IMR-90 (cell line): ENCODE measurements around the gene LAMA2. TPM values are rescaled to one million over a fixed set of nuclear protein-coding genes. Genes with fewer than 3 reads are reported as not detected.

Experiments
- ATAC-seq: fragments of 200-7000 bp; cut with Tn5 transposase; 2 replicates; pipeline ENCODE4 v1.9.1; 2020; ENCODE audit warnings: low read depth, mild to moderate bottlenecking, moderate library complexity
- BruUV-seq: library from RNA; stranded (reverse); fragments of 400-500 nt; replicated peaks from 2 replicates; lab custom pipeline; 2021; lab: Mats Ljungman, UMichigan
- CTCF ChIA-PET: fragments of 300-600 bp; formaldehyde crosslinking; extraction: SDS; loops from one replicate; lab custom pipeline; 2021; ENCODE audit warnings: antibody characterized with exemption; lab: Yijun Ruan, JAX
- POLR2A ChIA-PET: fragments of 300-600 bp; sonication (Branson Sonifier 250); formaldehyde crosslinking; loops from one replicate; lab custom pipeline; 2022; ENCODE audit warnings: antibody characterized with exemption; ENCODE audit not compliant: unreplicated experiment; lab: Charles Lee
- DNase-seq: peaks from one replicate; pipeline ENCODE4 v3.0.0; 2013
- H2AFZ ChIP-seq: replicated peaks from 2 replicates; pipeline ENCODE3; 2013; ENCODE audit warnings: low read length, mild to moderate bottlenecking; ENCODE audit not compliant: poor library complexity
- H2AK5ac ChIP-seq: 2 replicates; pipeline ENCODE4 v1.6.1; 2013; ENCODE audit warnings: low read depth, low read length, inconsistent platforms
- H2AK9ac ChIP-seq: replicated peaks from 2 replicates; pipeline ENCODE3; 2013; ENCODE audit warnings: mild to moderate bottlenecking, low read depth, low read length, moderate library complexity; ENCODE audit not compliant: poor library complexity
- H2BK120ac ChIP-seq: 2 replicates; pipeline ENCODE4 v1.6.1; 2013; ENCODE audit warnings: low read depth, low read length, inconsistent platforms
- H2BK15ac ChIP-seq: 3 replicates; pipeline ENCODE4 v1.6.1; 2013; ENCODE audit warnings: low read depth, low read length, inconsistent platforms
- H2BK20ac ChIP-seq: 2 replicates; pipeline ENCODE4 v1.6.1; 2013; ENCODE audit warnings: low read depth, mild to moderate bottlenecking, inconsistent platforms, low read length, moderate library complexity
- H2BK5ac ChIP-seq: 2 replicates; pipeline ENCODE4 v1.6.1; 2013; ENCODE audit warnings: mild to moderate bottlenecking, low read depth, low read length, inconsistent platforms; ENCODE audit not compliant: poor library complexity, severe bottlenecking
- H3K14ac ChIP-seq: replicated peaks from 2 replicates; pipeline ENCODE4 v1.6.1; 2013; ENCODE audit warnings: low read depth, low read length, inconsistent platforms
- H3K18ac ChIP-seq: 2 replicates; pipeline ENCODE4 v1.6.1; 2013; ENCODE audit warnings: low read depth, low read length, control low read depth
- H3K23ac ChIP-seq: 2 replicates; pipeline ENCODE4 v1.6.1; 2013; ENCODE audit warnings: low read depth, low read length, inconsistent platforms
- H3K27ac ChIP-seq: 2 replicates; pipeline ENCODE4 v1.5.1; 2013; ENCODE audit warnings: mild to moderate bottlenecking, control low read depth, low read length; ENCODE audit not compliant: insufficient read depth
- H3K27me3 ChIP-seq: 2 replicates; pipeline ENCODE4 v1.6.1; 2013; ENCODE audit warnings: low read length; ENCODE audit not compliant: control insufficient read depth, insufficient read depth
- H3K36me3 ChIP-seq: 2 replicates; pipeline ENCODE4 v1.6.1; 2013; ENCODE audit warnings: low read length, mixed read lengths; ENCODE audit not compliant: control insufficient read depth, insufficient read depth
- H3K4ac ChIP-seq: 2 replicates; pipeline ENCODE4 v1.6.1; 2013; ENCODE audit warnings: low read depth, low read length, inconsistent platforms
- H3K4me1 ChIP-seq: 2 replicates; pipeline ENCODE4 v1.6.1; 2013; ENCODE audit warnings: low read length, mixed read lengths; ENCODE audit not compliant: control insufficient read depth, insufficient read depth
- H3K4me2 ChIP-seq: 2 replicates; pipeline ENCODE4 v1.6.1; 2013; ENCODE audit warnings: low read depth, mild to moderate bottlenecking, control low read depth, low read length, moderate library complexity
- H3K4me3 ChIP-seq: 2 replicates; pipeline ENCODE4 v1.5.1; 2013; ENCODE audit warnings: low read depth, mild to moderate bottlenecking, control low read depth, low read length, moderate library complexity; ENCODE audit not compliant: insufficient read depth
- H3K56ac ChIP-seq: 2 replicates; pipeline ENCODE4 v1.6.1; 2013; ENCODE audit warnings: low read length, inconsistent platforms; ENCODE audit not compliant: insufficient read depth; ENCODE audit errors: extremely low read depth
- H3K79me1 ChIP-seq, 2 experiments: 2 replicates each; pipeline ENCODE4 v1.6.1; 2013; ENCODE audit warnings: low read length in 2 of 2, inconsistent platforms in 1 of 2, low read depth in 1 of 2
- H3K9ac ChIP-seq: 2 replicates; pipeline ENCODE4 v1.6.1; 2013; ENCODE audit warnings: low read depth, low read length, control low read depth
- H3K9me1 ChIP-seq: 2 replicates; pipeline ENCODE4 v1.6.1; 2013; ENCODE audit warnings: low read length, inconsistent platforms; ENCODE audit not compliant: insufficient read depth
- H3K9me3 ChIP-seq: 2 replicates; pipeline ENCODE4 v1.6.1; 2013; ENCODE audit warnings: low read length; ENCODE audit not compliant: control insufficient read depth, insufficient read depth
- H4K20me1 ChIP-seq: 2 replicates; pipeline ENCODE4 v1.6.1; 2013; ENCODE audit warnings: low read length, inconsistent platforms; ENCODE audit not compliant: insufficient read depth
- H4K5ac ChIP-seq: 2 replicates; pipeline ENCODE4 v1.6.1; 2013; ENCODE audit warnings: mild to moderate bottlenecking, low read depth, low read length, control low read depth
- H4K8ac ChIP-seq, 2 experiments: 2 replicates each; pipeline ENCODE4 v1.6.1; 2013; ENCODE audit warnings: low read depth in 2 of 2, low read length in 2 of 2, control low read depth in 1 of 2, inconsistent platforms in 1 of 2
- H4K91ac ChIP-seq: 2 replicates; pipeline ENCODE4 v1.6.1; 2013; ENCODE audit warnings: low read depth, low read length, inconsistent platforms; ENCODE audit not compliant: insufficient read depth
- CEBPB ChIP-seq: IDR thresholded peaks from 2 replicates; pipeline ENCODE4 v1.6.1; 2012; ENCODE audit warnings: low read depth, low read length, improper control_type of control experiment
- CHD1 ChIP-seq: IDR thresholded peaks from 2 replicates; pipeline ENCODE4 v1.6.1; 2012; ENCODE audit warnings: low read depth, low read length, improper control_type of control experiment
- FOS ChIP-seq: fragments of 150-350 bp; IDR thresholded peaks from 2 replicates; pipeline ENCODE4 v1.6.1; 2016; ENCODE audit warnings: low read depth, low read length
- MAFK ChIP-seq: IDR thresholded peaks from 2 replicates; pipeline ENCODE4 v1.6.1; 2012; ENCODE audit warnings: low read depth, low read length, improper control_type of control experiment
- MAZ ChIP-seq: IDR thresholded peaks from 2 replicates; pipeline ENCODE4 v1.6.1; 2012; ENCODE audit warnings: low read depth, mild to moderate bottlenecking, low read length, improper control_type of control experiment, moderate library complexity, borderline replicate concordance
- MXI1 ChIP-seq: IDR thresholded peaks from 2 replicates; pipeline ENCODE4 v1.6.1; 2012; ENCODE audit warnings: low read depth, mild to moderate bottlenecking, low read length, moderate library complexity, borderline replicate concordance
- NFE2L2 ChIP-seq: fragments of 150-350 bp; IDR thresholded peaks from 2 replicates; pipeline ENCODE4 v1.6.1; 2016; ENCODE audit warnings: low read depth, mild to moderate bottlenecking, low read length
- POLR2A ChIP-seq: IDR thresholded peaks from 2 replicates; pipeline ENCODE4 v1.6.1; 2012; ENCODE audit warnings: mild to moderate bottlenecking, low read depth, low read length
- RAD21 ChIP-seq: IDR thresholded peaks from 2 replicates; pipeline ENCODE4 v1.6.1; 2012; ENCODE audit warnings: low read length, improper control_type of control experiment
- RCOR1 ChIP-seq: IDR thresholded peaks from 2 replicates; pipeline ENCODE4 v1.6.1; 2012; ENCODE audit warnings: mild to moderate bottlenecking, low read length, improper control_type of control experiment; ENCODE audit not compliant: insufficient replicate concordance
- RFX5 ChIP-seq: IDR thresholded peaks from 2 replicates; pipeline ENCODE4 v1.8.0; 2012; ENCODE audit warnings: low read depth, mild to moderate bottlenecking, low read length, moderate library complexity
- SMC3 ChIP-seq: fragments of 150-350 bp; IDR thresholded peaks from 2 replicates; pipeline ENCODE4 v1.6.1; 2016; ENCODE audit warnings: low read depth, mild to moderate bottlenecking, antibody characterized with exemption, low read length, moderate library complexity
- WGBS, 2 experiments: methylation state at CpG; one replicate each; pipeline versions ENCODE4 v1.1.5 to v1.1.7; 2013; ENCODE audit warnings: missing lambda C conversion rate in 2 of 2; ENCODE audit not compliant: insufficient read length in 1 of 2; ENCODE audit errors: extremely low coverage in 2 of 2; 5-methylcytosine and 5-hydroxymethylcytosine counted together
- dilution Hi-C: fragments of 300-500 bp; cut with HindIII; formaldehyde crosslinking; loops from one replicate; pipeline ENCODE4 v1.14.3; 2018; ENCODE audit warnings: low sequenced_read_pairs; ENCODE audit not compliant: unreplicated experiment
- in situ Hi-C: fragments of 300-500 bp; cut with MboI; formaldehyde crosslinking; loops from 3 replicates; pipeline ENCODE4 v1.14.3; 2019; ENCODE audit warnings: low sequenced_read_pairs, inconsistent platforms, mixed read lengths
- intact Hi-C: fragments of 100-400 bp; cut with micrococcal nuclease; formaldehyde crosslinking; loops from 2 replicates; pipeline ENCODE4 v1.10.0; 2022
- polyA plus RNA-seq, 3 experiments: library from polyadenylated mRNA; depleted of rRNA; stranded (reverse); fragments of >200 nt; gene quantifications; 2 replicates each; pipeline ENCODE4 v1.2.3, GENCODE V29; 2012; ENCODE audit warnings: low replicate concordance in 1 of 3
- total RNA-seq: library from RNA; depleted of rRNA; stranded (reverse); fragments of >200 nt; gene quantifications from 2 replicates; pipeline ENCODE4 v1.2.3, GENCODE V29; 2012
- TF ChIP-seq, protein P1 (sequence below): fragments of 150-350 bp; IDR thresholded peaks from 2 replicates; pipeline ENCODE4 v1.6.1; 2016; ENCODE audit warnings: low read depth, mild to moderate bottlenecking, low read length, moderate library complexity, borderline replicate concordance
- TF ChIP-seq, protein P2 (sequence below): conservative IDR thresholded peaks from 2 replicates; pipeline ENCODE4 v1.5.1; 2012; ENCODE audit warnings: mild to moderate bottlenecking, low read depth, low read length, improper control_type of control experiment
- TF ChIP-seq, protein P3 (sequence below): fragments of 150-350 bp; IDR thresholded peaks from 2 replicates; pipeline ENCODE4 v1.6.1; 2017; ENCODE audit warnings: mild to moderate bottlenecking, antibody characterized with exemption, low read length, low read depth

Gene LAMA2
- total and polyA plus RNA-seq, 2 of the 4 experiments (the other 2 are of a cell fraction): 9.9 to 13.3 TPM

- no peaks in the 10 kb centered on the region for H3K79me1 ChIP-seq
- intact Hi-C loops (no loop called here), dilution Hi-C loops (no loop called here), in situ Hi-C loops (loop anchor here (10.0 kb wide), 2 partner anchors 434 to 514 kb away; no protein-coding TSS in a partner anchor)
- no peaks in the 10 kb centered on the region; the same call in 1 of the 2 replicates for H3K4me1 ChIP-seq
- no peak overlapping the region for H3K4me2 ChIP-seq
- ATAC-seq (no peak), DNase-seq (no peak)
- H4K91ac ChIP-seq: no peak overlapping the region
- H3K14ac ChIP-seq: no peak overlapping the region
- no peak overlapping the region for H4K8ac ChIP-seq
- no peak overlapping the region for H2AK5ac ChIP-seq
- 70% methylated on average over 2 of the region's 4 CpGs; no CpG with 5 or more reads in 1 of the 2 experiments for WGBS, 2 experiments
- CTCF ChIA-PET: no interaction called here
- H2BK120ac ChIP-seq: no peak overlapping the region
- no peak overlapping the region for H2BK15ac ChIP-seq
- H3K36me3 ChIP-seq: no peaks in the 10 kb centered on the region
- H4K5ac ChIP-seq: no peak overlapping the region
- no peaks in the 10 kb centered on the region for H4K20me1 ChIP-seq
- H3K23ac ChIP-seq: no peak overlapping the region
- no peaks in the 10 kb centered on the region for H3K9me3 ChIP-seq
- BruUV-seq: no TSS peak
- H3K56ac ChIP-seq: no peak overlapping the region
- no peak overlapping the region for H2AK9ac ChIP-seq
- no peak overlapping the region for H2BK20ac ChIP-seq
- H2AFZ ChIP-seq: no peak overlapping the region
- H3K27me3 ChIP-seq: no peaks in the 10 kb centered on the region
- H3K9me1 ChIP-seq: no peaks in the 10 kb centered on the region
- H2BK5ac ChIP-seq: no peak overlapping the region
- no peak overlapping the region for H3K4me3 ChIP-seq
- H3K27ac ChIP-seq: no peak overlapping the region
- POLR2A ChIA-PET: no interaction called here
- no peak overlapping the region for H3K18ac ChIP-seq
- H3K4ac ChIP-seq: no peak overlapping the region
- TF ChIP-seq, protein P1, sequence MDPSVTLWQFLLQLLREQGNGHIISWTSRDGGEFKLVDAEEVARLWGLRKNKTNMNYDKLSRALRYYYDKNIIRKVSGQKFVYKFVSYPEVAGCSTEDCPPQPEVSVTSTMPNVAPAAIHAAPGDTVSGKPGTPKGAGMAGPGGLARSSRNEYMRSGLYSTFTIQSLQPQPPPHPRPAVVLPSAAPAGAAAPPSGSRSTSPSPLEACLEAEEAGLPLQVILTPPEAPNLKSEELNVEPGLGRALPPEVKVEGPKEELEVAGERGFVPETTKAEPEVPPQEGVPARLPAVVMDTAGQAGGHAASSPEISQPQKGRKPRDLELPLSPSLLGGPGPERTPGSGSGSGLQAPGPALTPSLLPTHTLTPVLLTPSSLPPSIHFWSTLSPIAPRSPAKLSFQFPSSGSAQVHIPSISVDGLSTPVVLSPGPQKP: no peak
- TF ChIP-seq SMC3 (no peak), CHD1 (no peak), MAFK (no peak), MAZ (no peak), POLR2A (no peak), RAD21 (no peak), FOS (no peak), MXI1 (no peak), NFE2L2 (no peak), CEBPB (no peak), RCOR1 (no peak), RFX5 (no peak)
- TF ChIP-seq, protein P2, sequence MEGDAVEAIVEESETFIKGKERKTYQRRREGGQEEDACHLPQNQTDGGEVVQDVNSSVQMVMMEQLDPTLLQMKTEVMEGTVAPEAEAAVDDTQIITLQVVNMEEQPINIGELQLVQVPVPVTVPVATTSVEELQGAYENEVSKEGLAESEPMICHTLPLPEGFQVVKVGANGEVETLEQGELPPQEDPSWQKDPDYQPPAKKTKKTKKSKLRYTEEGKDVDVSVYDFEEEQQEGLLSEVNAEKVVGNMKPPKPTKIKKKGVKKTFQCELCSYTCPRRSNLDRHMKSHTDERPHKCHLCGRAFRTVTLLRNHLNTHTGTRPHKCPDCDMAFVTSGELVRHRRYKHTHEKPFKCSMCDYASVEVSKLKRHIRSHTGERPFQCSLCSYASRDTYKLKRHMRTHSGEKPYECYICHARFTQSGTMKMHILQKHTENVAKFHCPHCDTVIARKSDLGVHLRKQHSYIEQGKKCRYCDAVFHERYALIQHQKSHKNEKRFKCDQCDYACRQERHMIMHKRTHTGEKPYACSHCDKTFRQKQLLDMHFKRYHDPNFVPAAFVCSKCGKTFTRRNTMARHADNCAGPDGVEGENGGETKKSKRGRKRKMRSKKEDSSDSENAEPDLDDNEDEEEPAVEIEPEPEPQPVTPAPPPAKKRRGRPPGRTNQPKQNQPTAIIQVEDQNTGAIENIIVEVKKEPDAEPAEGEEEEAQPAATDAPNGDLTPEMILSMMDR: no peak
- TF ChIP-seq, protein P3, sequence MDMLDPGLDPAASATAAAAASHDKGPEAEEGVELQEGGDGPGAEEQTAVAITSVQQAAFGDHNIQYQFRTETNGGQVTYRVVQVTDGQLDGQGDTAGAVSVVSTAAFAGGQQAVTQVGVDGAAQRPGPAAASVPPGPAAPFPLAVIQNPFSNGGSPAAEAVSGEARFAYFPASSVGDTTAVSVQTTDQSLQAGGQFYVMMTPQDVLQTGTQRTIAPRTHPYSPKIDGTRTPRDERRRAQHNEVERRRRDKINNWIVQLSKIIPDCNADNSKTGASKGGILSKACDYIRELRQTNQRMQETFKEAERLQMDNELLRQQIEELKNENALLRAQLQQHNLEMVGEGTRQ: no peak
- no peak overlapping the region for H3K9ac ChIP-seq
Measured at GRCh38 chr6:129248946-129249345, 366.0 kb downstream of the LAMA2 start.
